Liver (tissue), 9 donors: ENCODE results near the gene GPATCH2. TPM values are rescaled to one million over a fixed set of nuclear protein-coding genes. Genes with fewer than 3 reads are reported as not detected.

ENCODE experiments used
- DNase-seq: peaks from one replicate; pipeline ENCODE4 v3.0.0-alpha.2; 2017; ENCODE audit warnings: low spot score
- H3K27ac ChIP-seq, 2 donors: one replicate each; pipeline ENCODE4 v1.7.0; 2013; ENCODE audit warnings: inconsistent platforms in 2 of 2, low read length in 2 of 2, control low read depth in 1 of 2, low read depth in 1 of 2, mild to moderate bottlenecking in 1 of 2
- H3K27me3 ChIP-seq, 4 donors: one replicate each; pipeline versions ENCODE4 v1.6.1 to v1.7.0; 2013; ENCODE audit warnings: low read length in 3 of 4, inconsistent platforms in 1 of 4, mild to moderate bottlenecking in 1 of 4, moderate library complexity in 1 of 4; ENCODE audit not compliant: control insufficient read depth in 4 of 4, insufficient read depth in 4 of 4
- H3K36me3 ChIP-seq, 4 donors: one replicate each; pipeline versions ENCODE4 v1.6.1 to v1.7.0; 2013; ENCODE audit warnings: low read length in 3 of 4, mild to moderate bottlenecking in 3 of 4, low read depth in 1 of 4, moderate library complexity in 1 of 4; ENCODE audit not compliant: control insufficient read depth in 4 of 4, insufficient read depth in 3 of 4
- H3K4me1 ChIP-seq, 4 donors: one replicate each; pipeline versions ENCODE4 v1.6.1 to v1.7.0; 2013; ENCODE audit warnings: low read length in 3 of 4, mild to moderate bottlenecking in 3 of 4, moderate library complexity in 1 of 4; ENCODE audit not compliant: control insufficient read depth in 4 of 4, insufficient read depth in 4 of 4
- H3K4me3 ChIP-seq, 3 donors: one replicate each; pipeline versions ENCODE4 v1.6.1 to v1.7.0; 2013; ENCODE audit warnings: low read length in 3 of 3, control low read depth in 1 of 3, low read depth in 1 of 3, mild to moderate bottlenecking in 1 of 3
- H3K9ac ChIP-seq, 2 donors: one replicate each; pipeline ENCODE4 v1.7.0; 2013; ENCODE audit warnings: low read length in 2 of 2, mild to moderate bottlenecking in 2 of 2, moderate library complexity in 2 of 2, control low read depth in 1 of 2, low read depth in 1 of 2
- H3K9me3 ChIP-seq, 4 donors: one replicate each; pipeline versions ENCODE4 v1.6.1 to v1.7.0; 2013; ENCODE audit warnings: low read length in 3 of 4; ENCODE audit not compliant: control insufficient read depth in 4 of 4
- EGR1 ChIP-seq, 2 donors: IDR thresholded peaks; 2 replicates each; pipeline ENCODE4 v1.6.1; 2016 to 2018; ENCODE audit warnings: antibody characterized with exemption in 2 of 2, low read depth in 2 of 2
- FOXA1 ChIP-seq: IDR thresholded peaks from 2 replicates; pipeline ENCODE4 v1.6.1; 2016; ENCODE audit warnings: antibody characterized with exemption
- FOXA2 ChIP-seq: IDR thresholded peaks from 2 replicates; pipeline ENCODE4 v1.6.1; 2016; ENCODE audit warnings: antibody characterized with exemption
- GABPA ChIP-seq, 2 donors: IDR thresholded peaks in 1 of 2; conservative IDR thresholded peaks in 1 of 2; 2 replicates each; pipeline ENCODE4 v1.6.1; 2016; ENCODE audit warnings: antibody characterized with exemption in 2 of 2, mild to moderate bottlenecking in 1 of 2, moderate library complexity in 1 of 2
- HNF4A ChIP-seq, 2 donors: conservative IDR thresholded peaks; 2 replicates each; pipeline ENCODE4 v1.6.1; 2016; ENCODE audit warnings: antibody characterized with exemption in 2 of 2, mild to moderate bottlenecking in 2 of 2
- HNF4G ChIP-seq: IDR thresholded peaks from 2 replicates; pipeline ENCODE4 v1.6.1; 2016; ENCODE audit warnings: antibody characterized with exemption
- JUND ChIP-seq, 2 donors: IDR thresholded peaks; 2 replicates each; pipeline ENCODE4 v1.6.1; 2016; ENCODE audit warnings: antibody characterized with exemption in 2 of 2
- NR2F2 ChIP-seq: IDR thresholded peaks from 2 replicates; pipeline ENCODE4 v1.6.1; 2016; ENCODE audit warnings: antibody characterized with exemption
- RAD21 ChIP-seq, 2 donors: IDR thresholded peaks; 2 replicates each; pipeline ENCODE4 v1.6.1; 2016; ENCODE audit warnings: antibody characterized with exemption in 2 of 2, mild to moderate bottlenecking in 2 of 2
- RXRA ChIP-seq, 2 donors: IDR thresholded peaks; 2 replicates each; pipeline ENCODE4 v1.6.1; 2017 to 2018; ENCODE audit warnings: antibody characterized with exemption in 2 of 2, mild to moderate bottlenecking in 1 of 2
- SP1 ChIP-seq: IDR thresholded peaks from 2 replicates; pipeline ENCODE4 v1.6.1; 2018; ENCODE audit warnings: antibody characterized with exemption, mild to moderate bottlenecking
- TAF1 ChIP-seq: conservative IDR thresholded peaks from 2 replicates; pipeline ENCODE4 v1.6.1; 2016; ENCODE audit warnings: antibody characterized with exemption, mild to moderate bottlenecking
- YY1 ChIP-seq: IDR thresholded peaks from 2 replicates; pipeline ENCODE4 v1.6.1; 2016; ENCODE audit warnings: antibody characterized with exemption, mild to moderate bottlenecking
- WGBS: extraction: QIAGEN DNeasy Blood & Tissue Kit; methylation state at CpG from one replicate; pipeline ENCODE4 v1.1.7; 2013; 5-methylcytosine and 5-hydroxymethylcytosine counted together
- polyA plus RNA-seq, 2 donors: library from polyadenylated mRNA; stranded (reverse) in 1 of 2; unstranded in 1 of 2; fragments of 200-250 nt in 1 of 2; fragments of >200 nt in 1 of 2; fragmentation: Nextera tagmentation in 1 of 2; extraction: Ambion mirVana in 1 of 2; gene quantifications; one replicate each; pipeline versions ENCODE4 v1.2.1 to v1.2.3, GENCODE V29; 2013 to 2015
- total RNA-seq, 2 donors: library from RNA; depleted of rRNA; stranded (reverse); fragments of >200 nt; gene quantifications; one replicate each; pipeline ENCODE4 v1.2.3, GENCODE V29; 2014
- TF ChIP-seq, protein P1 (sequence below): IDR thresholded peaks from 2 replicates; pipeline ENCODE4 v1.6.1; 2016; ENCODE audit warnings: antibody characterized with exemption, mild to moderate bottlenecking
- TF ChIP-seq, protein P2 (sequence below): IDR thresholded peaks from 2 replicates; pipeline ENCODE4 v1.6.1; 2016; ENCODE audit warnings: antibody characterized with exemption
- TF ChIP-seq, protein P3 (sequence below): IDR thresholded peaks from 2 replicates; pipeline ENCODE4 v1.6.1; 2016; ENCODE audit warnings: antibody characterized with exemption
- TF ChIP-seq, protein P4 (sequence below): IDR thresholded peaks from 2 replicates; pipeline ENCODE4 v1.6.1; 2016; ENCODE audit warnings: antibody characterized with exemption
- TF ChIP-seq, protein P5 (sequence below): fragments of 150-350 bp; IDR thresholded peaks from 2 replicates; pipeline ENCODE4 v1.5.1; 2017; ENCODE audit warnings: improper control_type of control experiment, low read depth, low read length; ENCODE audit not compliant: missing input control
- donor health status: healthy.
- donor health status: healthy.
- donor health status: healthy.
- donor health status: healthy.
- donor health status: healthy.

Gene GPATCH2
- total and polyA plus RNA-seq, 4 donors, result 1.6 to 11.2 (median 5.8) TPM

DNA sequence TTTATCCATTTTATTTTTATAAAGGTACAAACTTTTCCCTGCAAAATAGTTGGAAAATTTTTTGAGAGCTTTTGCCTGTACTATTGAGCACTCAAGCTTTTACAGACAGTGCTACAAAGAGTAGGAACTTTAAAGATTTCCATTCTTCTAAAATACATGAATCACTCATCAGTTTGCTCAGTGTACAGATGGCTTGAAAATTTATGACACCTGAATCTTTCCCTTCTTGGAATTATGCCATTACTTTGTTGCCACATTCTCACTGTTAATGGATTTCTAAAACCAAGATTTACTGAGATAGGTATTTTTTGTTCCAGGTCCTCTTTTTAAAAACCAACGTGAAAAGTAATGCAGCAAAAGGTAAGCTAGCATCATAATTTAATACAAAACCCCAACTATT, 76.0 kb downstream of the GPATCH2 start:
- no peak overlapping the region for H3K27ac ChIP-seq
- no peak for DNase-seq
- TF ChIP-seq GABPA (IDR thresholded peaks at IDR 0.05 in 1 of 2, conservative IDR thresholded peaks at IDR 0.05 in 1 of 2) (no peak), HNF4A (conservative IDR thresholded peaks at IDR 0.05) (no peak), YY1 (no peak), JUND (IDR thresholded peaks at IDR 0.05) (no peak), TAF1 (no peak), RAD21 (IDR thresholded peaks at IDR 0.05) (no peak), HNF4G (no peak), NR2F2 (no peak), FOXA2 (no peak), SP1 (no peak), RXRA (IDR thresholded peaks at IDR 0.05) (no peak), FOXA1 (no peak), EGR1 (IDR thresholded peaks at IDR 0.05; ENCODE audit: low read depth in 2 of 2) (no peak)
- TF ChIP-seq, protein P1, sequence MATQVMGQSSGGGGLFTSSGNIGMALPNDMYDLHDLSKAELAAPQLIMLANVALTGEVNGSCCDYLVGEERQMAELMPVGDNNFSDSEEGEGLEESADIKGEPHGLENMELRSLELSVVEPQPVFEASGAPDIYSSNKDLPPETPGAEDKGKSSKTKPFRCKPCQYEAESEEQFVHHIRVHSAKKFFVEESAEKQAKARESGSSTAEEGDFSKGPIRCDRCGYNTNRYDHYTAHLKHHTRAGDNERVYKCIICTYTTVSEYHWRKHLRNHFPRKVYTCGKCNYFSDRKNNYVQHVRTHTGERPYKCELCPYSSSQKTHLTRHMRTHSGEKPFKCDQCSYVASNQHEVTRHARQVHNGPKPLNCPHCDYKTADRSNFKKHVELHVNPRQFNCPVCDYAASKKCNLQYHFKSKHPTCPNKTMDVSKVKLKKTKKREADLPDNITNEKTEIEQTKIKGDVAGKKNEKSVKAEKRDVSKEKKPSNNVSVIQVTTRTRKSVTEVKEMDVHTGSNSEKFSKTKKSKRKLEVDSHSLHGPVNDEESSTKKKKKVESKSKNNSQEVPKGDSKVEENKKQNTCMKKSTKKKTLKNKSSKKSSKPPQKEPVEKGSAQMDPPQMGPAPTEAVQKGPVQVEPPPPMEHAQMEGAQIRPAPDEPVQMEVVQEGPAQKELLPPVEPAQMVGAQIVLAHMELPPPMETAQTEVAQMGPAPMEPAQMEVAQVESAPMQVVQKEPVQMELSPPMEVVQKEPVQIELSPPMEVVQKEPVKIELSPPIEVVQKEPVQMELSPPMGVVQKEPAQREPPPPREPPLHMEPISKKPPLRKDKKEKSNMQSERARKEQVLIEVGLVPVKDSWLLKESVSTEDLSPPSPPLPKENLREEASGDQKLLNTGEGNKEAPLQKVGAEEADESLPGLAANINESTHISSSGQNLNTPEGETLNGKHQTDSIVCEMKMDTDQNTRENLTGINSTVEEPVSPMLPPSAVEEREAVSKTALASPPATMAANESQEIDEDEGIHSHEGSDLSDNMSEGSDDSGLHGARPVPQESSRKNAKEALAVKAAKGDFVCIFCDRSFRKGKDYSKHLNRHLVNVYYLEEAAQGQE, result no peak
- TF ChIP-seq, protein P2, sequence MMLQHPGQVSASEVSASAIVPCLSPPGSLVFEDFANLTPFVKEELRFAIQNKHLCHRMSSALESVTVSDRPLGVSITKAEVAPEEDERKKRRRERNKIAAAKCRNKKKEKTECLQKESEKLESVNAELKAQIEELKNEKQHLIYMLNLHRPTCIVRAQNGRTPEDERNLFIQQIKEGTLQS, result no peak
- TF ChIP-seq, protein P3, sequence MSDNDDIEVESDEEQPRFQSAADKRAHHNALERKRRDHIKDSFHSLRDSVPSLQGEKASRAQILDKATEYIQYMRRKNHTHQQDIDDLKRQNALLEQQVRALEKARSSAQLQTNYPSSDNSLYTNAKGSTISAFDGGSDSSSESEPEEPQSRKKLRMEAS, result no peak
- TF ChIP-seq, protein P4, sequence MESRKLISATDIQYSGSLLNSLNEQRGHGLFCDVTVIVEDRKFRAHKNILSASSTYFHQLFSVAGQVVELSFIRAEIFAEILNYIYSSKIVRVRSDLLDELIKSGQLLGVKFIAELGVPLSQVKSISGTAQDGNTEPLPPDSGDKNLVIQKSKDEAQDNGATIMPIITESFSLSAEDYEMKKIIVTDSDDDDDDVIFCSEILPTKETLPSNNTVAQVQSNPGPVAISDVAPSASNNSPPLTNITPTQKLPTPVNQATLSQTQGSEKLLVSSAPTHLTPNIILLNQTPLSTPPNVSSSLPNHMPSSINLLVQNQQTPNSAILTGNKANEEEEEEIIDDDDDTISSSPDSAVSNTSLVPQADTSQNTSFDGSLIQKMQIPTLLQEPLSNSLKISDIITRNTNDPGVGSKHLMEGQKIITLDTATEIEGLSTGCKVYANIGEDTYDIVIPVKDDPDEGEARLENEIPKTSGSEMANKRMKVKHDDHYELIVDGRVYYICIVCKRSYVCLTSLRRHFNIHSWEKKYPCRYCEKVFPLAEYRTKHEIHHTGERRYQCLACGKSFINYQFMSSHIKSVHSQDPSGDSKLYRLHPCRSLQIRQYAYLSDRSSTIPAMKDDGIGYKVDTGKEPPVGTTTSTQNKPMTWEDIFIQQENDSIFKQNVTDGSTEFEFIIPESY, result no peak
- TF ChIP-seq, protein P5, sequence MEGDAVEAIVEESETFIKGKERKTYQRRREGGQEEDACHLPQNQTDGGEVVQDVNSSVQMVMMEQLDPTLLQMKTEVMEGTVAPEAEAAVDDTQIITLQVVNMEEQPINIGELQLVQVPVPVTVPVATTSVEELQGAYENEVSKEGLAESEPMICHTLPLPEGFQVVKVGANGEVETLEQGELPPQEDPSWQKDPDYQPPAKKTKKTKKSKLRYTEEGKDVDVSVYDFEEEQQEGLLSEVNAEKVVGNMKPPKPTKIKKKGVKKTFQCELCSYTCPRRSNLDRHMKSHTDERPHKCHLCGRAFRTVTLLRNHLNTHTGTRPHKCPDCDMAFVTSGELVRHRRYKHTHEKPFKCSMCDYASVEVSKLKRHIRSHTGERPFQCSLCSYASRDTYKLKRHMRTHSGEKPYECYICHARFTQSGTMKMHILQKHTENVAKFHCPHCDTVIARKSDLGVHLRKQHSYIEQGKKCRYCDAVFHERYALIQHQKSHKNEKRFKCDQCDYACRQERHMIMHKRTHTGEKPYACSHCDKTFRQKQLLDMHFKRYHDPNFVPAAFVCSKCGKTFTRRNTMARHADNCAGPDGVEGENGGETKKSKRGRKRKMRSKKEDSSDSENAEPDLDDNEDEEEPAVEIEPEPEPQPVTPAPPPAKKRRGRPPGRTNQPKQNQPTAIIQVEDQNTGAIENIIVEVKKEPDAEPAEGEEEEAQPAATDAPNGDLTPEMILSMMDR, result no peak
- no peaks in the 10 kb centered on the region for H3K4me1 ChIP-seq
- H3K27me3 ChIP-seq, result no peaks in the 10 kb centered on the region
- no peaks in the 10 kb centered on the region for H3K9me3 ChIP-seq
- WGBS, result 90% methylated on average over 1 of the region's 1 CpG
- no peak overlapping the region for H3K4me3 ChIP-seq
- no peak overlapping the region for H3K9ac ChIP-seq
- H3K36me3 ChIP-seq, result no peaks in the 10 kb centered on the region
